ENCODE measurements around the gene UBE2G2.
A peak's percentile ranks its signal among the peaks of the same experiment; 100 is the strongest.

The UBE2G2 gene

GRCh38 chr21:44848821-44849521 is 47.4 kb upstream of the UBE2G2 start:
- no peak for TF ChIP-seq YY1 (IDR thresholded peaks at IDR 0.05; ENCODE audit: low read depth)
- TF ChIP-seq RAD21 (IDR thresholded peaks at IDR 0.05; ENCODE audit: low read depth) = no peak
- TF ChIP-seq CEBPB (IDR thresholded peaks at IDR 0.05) = no peak
- TF ChIP-seq CREB1 (IDR thresholded peaks at IDR 0.05; ENCODE audit: low read depth) = no peak
- TF ChIP-seq ZBTB7A (IDR thresholded peaks at IDR 0.05; ENCODE audit: low read depth) = no peak
- TF ChIP-seq EGR1 (IDR thresholded peaks at IDR 0.05) = no peak
- no peak for TF ChIP-seq MAX (IDR thresholded peaks at IDR 0.05)
- no peak for TF ChIP-seq REST (IDR thresholded peaks at IDR 0.05; ENCODE audit: low read depth)
- TF ChIP-seq TCF12 (IDR thresholded peaks at IDR 0.05; ENCODE audit: low read depth) = no peak
- no peak for TF ChIP-seq NFIC (IDR thresholded peaks at IDR 0.05)
- TF ChIP-seq USF1 (IDR thresholded peaks at IDR 0.05) = no peak
- no peak for TF ChIP-seq EP300 (IDR thresholded peaks at IDR 0.05; ENCODE audit: borderline replicate concordance)
- TF ChIP-seq FOXM1 (IDR thresholded peaks at IDR 0.05; ENCODE audit: borderline replicate concordance, low read depth) = no peak
- TF ChIP-seq TEAD4 (IDR thresholded peaks at IDR 0.05) = no peak

DNA sequence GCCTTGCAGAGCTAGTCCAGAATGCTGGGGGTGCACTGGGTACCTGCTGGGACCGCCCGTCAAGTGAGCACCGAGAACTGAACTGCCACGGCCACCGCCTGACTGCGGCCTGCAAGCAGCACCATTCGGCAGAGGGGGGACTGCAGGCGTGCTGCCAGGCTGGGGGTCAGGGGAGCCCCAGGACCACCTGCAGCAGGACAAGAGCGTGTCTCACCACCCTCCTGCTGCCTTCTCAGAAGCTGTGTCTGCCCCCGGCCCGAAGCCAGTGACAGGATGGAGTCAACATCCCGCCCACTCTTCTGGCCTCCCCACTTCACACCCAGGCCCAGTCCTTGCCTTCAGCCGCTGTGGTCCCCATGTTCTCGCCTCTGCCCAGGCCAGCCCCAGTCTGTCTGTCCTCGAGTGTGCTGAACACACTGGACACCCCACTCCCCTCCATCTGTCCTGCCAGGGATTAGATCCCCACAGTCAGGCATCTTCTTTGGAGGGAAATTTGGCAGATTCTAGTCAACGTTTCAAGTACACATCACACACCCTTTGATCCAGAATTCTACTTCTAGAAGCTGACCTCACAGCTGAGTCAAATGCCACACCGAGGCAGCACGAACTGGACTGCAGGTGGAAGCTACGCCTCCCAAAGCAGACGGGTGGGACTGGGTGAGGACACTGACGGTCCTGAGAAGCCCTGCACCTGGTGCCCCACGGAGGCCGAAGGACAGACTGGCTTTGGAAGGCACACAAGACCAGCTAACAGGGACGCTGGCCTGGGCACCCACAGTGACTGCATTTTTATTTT is 45.8 kb upstream of the UBE2G2 start:
- no peak for TF ChIP-seq FOXM1 (IDR thresholded peaks at IDR 0.05; ENCODE audit: borderline replicate concordance, low read depth)
- TF ChIP-seq YY1 (IDR thresholded peaks at IDR 0.05; ENCODE audit: low read depth) = no peak
- TF ChIP-seq TAF1 (IDR thresholded peaks at IDR 0.05; ENCODE audit: low read depth) = no peak
- TF ChIP-seq ZBTB7A (IDR thresholded peaks at IDR 0.05; ENCODE audit: low read depth) = no peak
- no peak for TF ChIP-seq USF1 (IDR thresholded peaks at IDR 0.05)
- no peak for TF ChIP-seq CEBPB (IDR thresholded peaks at IDR 0.05)
- no peak for TF ChIP-seq MAX (IDR thresholded peaks at IDR 0.05)
- TF ChIP-seq RAD21 (IDR thresholded peaks at IDR 0.05; ENCODE audit: low read depth) = no peak
- no peak for TF ChIP-seq TEAD4 (IDR thresholded peaks at IDR 0.05)
- TF ChIP-seq EGR1 (IDR thresholded peaks at IDR 0.05) = no peak

GRCh38 chr21:44846485-44847260 is 45.1 kb upstream of the UBE2G2 start:
- peak; percentile 65 for TF ChIP-seq MAX (IDR thresholded peaks at IDR 0.05)
- TF ChIP-seq RAD21 (IDR thresholded peaks at IDR 0.05; ENCODE audit: low read depth) = no peak

- TF ChIP-seq TAF1 (IDR thresholded peaks at IDR 0.05; ENCODE audit: low read depth) = no peak
- TF ChIP-seq EGR1 (IDR thresholded peaks at IDR 0.05) = no peak
- no peak for TF ChIP-seq FOXM1 (IDR thresholded peaks at IDR 0.05; ENCODE audit: borderline replicate concordance, low read depth)
Observed at GRCh38 chr21:44846224-44846484, 44.5 kb upstream of the UBE2G2 start.

DNA sequence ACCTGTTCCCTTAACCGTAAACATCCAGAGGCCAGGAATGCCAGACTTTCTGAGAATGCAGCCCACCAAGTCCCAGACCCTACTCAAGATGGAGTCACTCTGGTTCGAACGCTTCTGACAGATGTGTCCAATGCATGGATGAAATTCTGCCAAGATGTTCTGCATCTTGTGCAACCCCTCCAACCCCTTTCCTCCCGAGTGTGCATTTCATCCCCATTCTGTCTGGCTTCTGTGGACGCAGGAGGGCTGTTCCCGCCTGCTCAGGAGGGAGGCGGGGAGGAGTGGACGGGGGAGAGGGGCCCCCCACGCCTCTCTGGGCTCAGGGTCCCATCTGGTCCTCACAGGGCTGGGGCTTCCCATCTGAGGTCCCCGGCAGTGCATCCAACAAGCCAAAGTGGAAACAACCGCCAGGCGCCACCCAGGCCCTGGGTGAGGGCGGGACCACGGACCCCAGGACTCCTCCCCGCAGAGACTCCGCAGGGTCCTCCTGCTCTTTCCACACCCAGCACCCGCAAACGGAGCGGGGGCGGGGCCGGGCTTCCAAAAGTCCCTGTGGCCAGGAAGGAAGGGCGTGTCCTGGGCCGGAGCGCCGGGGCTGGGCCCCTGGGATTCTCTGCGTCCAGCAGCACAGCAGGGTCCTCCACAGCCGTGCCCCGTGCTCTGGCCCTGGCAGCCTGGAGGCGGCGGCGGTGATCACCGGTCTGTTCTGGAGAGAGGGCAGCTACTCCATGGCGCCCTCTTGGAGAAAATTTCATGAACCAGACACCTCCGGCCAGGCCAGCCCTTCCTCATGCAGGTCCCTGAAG is 44.0 kb upstream of the UBE2G2 start:
- TF ChIP-seq RAD21 (IDR thresholded peaks at IDR 0.05; ENCODE audit: low read depth) = peak; percentile 49
- no peak for TF ChIP-seq USF1 (IDR thresholded peaks at IDR 0.05)
- TF ChIP-seq YY1 (IDR thresholded peaks at IDR 0.05; ENCODE audit: low read depth) = no peak
- TF ChIP-seq NFIC (IDR thresholded peaks at IDR 0.05) = no peak
- peak; percentile 39; the same call in 1 of the 2 replicates for TF ChIP-seq MAX (IDR thresholded peaks at IDR 0.05)
- peak; percentile 70 for TF ChIP-seq ZBTB7A (IDR thresholded peaks at IDR 0.05; ENCODE audit: low read depth)
- no peak for TF ChIP-seq REST (IDR thresholded peaks at IDR 0.05; ENCODE audit: low read depth)

Measured in Ishikawa (cell line).